ENCODE measurements around the gene TSKU. TPM values are rescaled to one million over a fixed set of nuclear protein-coding genes. Genes with fewer than 3 reads are reported as not detected.

The TSKU gene
- total RNA-seq, 2 donors from 2014 or later: not detected

- H3K4me1 Mint-ChIP-seq (ENCODE audit: low read depth in 2 of 2): no peaks in the 10 kb centered on the region
Measured at GRCh38 chr11:76745561-76746207, 37.5 kb upstream of the TSKU start.

DNA sequence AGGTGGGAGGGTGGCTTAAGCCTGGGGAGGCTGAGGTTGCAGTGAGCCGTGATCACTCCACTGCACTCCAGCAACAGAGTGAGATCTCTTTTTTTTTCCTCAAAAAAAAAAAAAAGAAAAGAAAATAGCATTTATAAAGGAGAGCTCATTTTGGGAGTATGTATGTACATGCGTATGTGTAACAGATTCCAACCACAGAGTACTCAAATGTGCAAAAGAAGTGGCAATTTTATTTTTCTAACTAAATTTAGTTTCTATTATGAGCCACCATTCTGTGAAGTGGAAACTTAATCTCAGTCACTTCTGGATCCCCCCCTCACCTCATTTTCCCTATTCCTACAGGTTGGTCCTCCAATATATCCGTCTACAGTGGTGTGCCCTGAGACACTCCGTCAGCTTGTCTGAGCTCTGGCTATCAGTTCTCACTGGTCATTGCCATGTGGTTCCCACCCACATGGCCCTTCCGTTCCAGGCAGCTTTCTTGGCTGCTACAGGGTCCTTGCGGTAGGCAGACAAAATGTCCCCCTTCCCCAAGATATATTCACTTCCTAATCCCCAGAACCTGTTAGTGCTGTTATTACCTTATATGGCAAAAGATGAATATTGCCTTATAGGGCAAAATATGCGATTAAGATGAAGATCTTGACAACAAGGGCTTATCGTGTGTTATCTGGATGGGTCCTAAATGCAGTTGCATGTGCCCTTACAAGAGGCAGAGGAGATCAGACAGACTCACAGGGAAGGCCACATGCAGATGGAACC lies 35.8 kb upstream of the TSKU start:
- Mint-ChIP-seq H3K4me3 (no peak overlapping the region), H3K27ac (no peak overlapping the region), H3K36me3 (no peaks in the 10 kb centered on the region), H3K27me3 (peaks cover 0 to 5% of the 10 kb centered on the region in 2 donors), H3K9me3 (no peaks in the 10 kb centered on the region), H3K4me1 (ENCODE audit: low read depth in 2 of 2) (no peaks in the 10 kb centered on the region)
- no peak for ATAC-seq
- no peak for DNase-seq (ENCODE audit: low spot score)

More at GRCh38 chr11:76745561-76746207, 37.5 kb upstream of the TSKU start:
- Mint-ChIP-seq H3K36me3 (no peaks in the 10 kb centered on the region), H3K4me3 (no peak overlapping the region), H3K27me3 (peaks cover 0 to 7% of the 10 kb centered on the region in 2 donors), H3K9me3 (no peaks in the 10 kb centered on the region), H3K27ac (no peak overlapping the region)
- DNase-seq (ENCODE audit: low spot score): no peak
- ATAC-seq: peak in 1 of 2 donors; percentile 58

DNA sequence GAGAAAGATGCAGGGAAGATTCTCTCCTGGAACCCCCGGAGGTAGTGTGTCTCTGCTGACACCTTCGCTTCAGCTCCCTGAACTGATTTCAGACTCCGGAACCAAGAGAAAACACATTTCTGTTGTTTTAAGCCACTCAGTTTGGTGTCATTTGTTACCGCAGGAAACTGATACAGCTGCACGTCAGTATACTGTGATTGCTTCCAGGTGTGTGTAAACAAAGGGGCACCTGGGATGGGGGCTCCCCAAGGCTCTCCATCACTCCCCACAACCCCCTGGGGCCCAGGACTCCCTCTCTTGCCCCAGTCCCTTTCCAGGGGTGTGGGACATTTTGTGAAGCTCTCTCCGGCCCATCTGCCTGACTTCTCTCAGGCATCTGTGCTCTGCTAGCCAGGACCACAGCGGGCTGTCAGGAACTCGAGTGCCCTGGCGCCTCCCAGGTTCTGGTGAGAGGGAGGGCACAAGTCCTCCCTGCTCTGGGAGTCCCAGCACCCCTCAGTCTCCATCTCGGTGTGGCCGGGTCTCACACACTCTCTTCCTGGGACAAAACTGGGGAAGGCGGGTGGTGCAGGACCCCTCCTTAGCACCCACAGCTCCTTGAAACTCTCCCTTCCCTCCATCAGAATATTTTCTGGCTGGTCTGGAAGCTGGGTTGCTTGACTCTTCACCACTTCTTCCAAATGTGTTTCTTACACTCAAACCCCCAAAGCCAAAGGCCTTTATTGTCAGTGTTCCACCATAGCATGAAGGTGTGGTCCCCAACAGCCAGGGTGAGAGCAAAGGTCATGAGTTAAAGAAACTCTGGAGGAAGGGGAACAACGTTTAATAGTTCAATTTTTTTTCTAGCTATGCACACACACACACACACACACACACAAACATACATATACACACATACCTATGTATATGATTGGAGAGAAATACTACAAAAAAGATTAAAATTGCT lies 35.0 kb upstream of the TSKU start:
- ATAC-seq: no peak
- Mint-ChIP-seq H3K36me3 (no peaks in the 10 kb centered on the region), H3K4me1 (ENCODE audit: low read depth in 2 of 2) (no peaks in the 10 kb centered on the region), H3K27me3 (peaks cover 0 to 7% of the 10 kb centered on the region in 2 donors), H3K27ac (no peak overlapping the region), H3K4me3 (no peak overlapping the region), H3K9me3 (no peaks in the 10 kb centered on the region)
- no peak for DNase-seq (ENCODE audit: low spot score)

DNA sequence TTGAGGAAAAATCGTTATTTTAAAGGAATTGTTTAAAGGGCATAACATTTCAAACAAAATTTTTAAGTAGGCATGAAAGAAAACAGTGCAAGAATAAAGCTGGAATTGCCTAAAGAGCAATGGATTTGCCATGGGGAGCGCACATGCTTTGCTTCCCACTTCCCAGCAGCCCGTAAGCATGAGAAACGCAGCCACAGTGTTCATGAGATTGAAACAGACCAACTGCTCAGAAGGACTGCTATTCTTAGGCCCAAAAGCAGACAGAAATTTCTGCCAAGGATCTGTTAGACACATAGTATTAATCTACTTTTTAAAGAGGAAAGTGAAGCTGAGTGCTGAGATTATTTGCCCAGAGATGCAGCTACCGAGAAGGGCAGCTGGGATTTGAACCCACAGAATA lies 34.2 kb upstream of the TSKU start:
- DNase-seq (ENCODE audit: low spot score) (no peak), ATAC-seq (no peak)
- H3K27ac Mint-ChIP-seq: no peak overlapping the region
- H3K9me3 Mint-ChIP-seq: no peaks in the 10 kb centered on the region
- peaks cover 0 to 7% of the 10 kb centered on the region in 2 donors for H3K27me3 Mint-ChIP-seq
- H3K36me3 Mint-ChIP-seq: no peaks in the 10 kb centered on the region
- H3K4me3 Mint-ChIP-seq: no peak overlapping the region
- no peaks in the 10 kb centered on the region for H3K4me1 Mint-ChIP-seq (ENCODE audit: low read depth in 2 of 2)

DNA sequence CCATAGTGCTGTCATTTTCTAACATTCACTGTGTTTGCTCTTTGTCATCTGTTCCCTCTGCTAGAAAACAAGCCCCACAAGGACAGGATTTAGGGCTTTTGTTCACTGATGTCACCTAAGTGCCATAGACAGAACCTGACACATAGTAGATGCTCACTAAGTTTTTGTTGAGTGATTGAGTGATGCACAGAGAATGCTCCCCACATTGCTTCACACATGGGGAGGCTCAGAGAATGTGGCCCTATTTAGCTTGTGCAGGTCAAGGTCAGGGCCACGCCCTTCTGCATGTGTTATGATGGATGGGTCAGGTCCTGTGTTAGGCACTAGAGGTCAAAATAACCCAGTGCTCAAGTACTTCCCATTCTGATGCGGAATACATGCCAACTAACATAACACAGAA lies 33.1 kb upstream of the TSKU start:
- no peak overlapping the region for H3K27ac Mint-ChIP-seq
- DNase-seq (ENCODE audit: low spot score): no peak
- H3K4me3 Mint-ChIP-seq: no peak overlapping the region
- H3K9me3 Mint-ChIP-seq: no peaks in the 10 kb centered on the region
- peaks cover 0 to 7% of the 10 kb centered on the region in 2 donors for H3K27me3 Mint-ChIP-seq
- no peaks in the 10 kb centered on the region for H3K4me1 Mint-ChIP-seq (ENCODE audit: low read depth in 2 of 2)
- ATAC-seq: no peak
- H3K36me3 Mint-ChIP-seq: no peaks in the 10 kb centered on the region

DNA sequence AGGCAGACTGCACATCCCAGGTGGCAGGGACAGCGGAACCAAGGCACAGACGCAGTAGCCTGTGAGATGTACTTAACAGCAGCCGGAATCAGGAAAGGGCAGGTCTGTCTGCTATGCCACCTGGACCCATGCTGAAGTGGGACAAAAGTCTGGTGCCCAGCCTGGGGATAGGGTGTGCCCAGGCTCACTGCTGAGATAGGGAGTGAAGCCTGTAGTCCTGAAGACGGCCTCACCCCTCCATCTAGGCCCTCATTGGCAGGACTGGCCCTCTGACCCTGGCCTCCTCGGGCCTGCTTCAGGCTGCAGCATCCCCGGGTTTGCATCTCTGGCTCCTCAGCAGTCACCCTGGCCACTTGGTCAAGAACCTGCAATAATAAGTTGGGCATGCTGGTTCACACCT lies 32.4 kb upstream of the TSKU start:
- ATAC-seq: no peak
- DNase-seq (ENCODE audit: low spot score): no peak
- Mint-ChIP-seq H3K4me1 (ENCODE audit: low read depth in 2 of 2) (no peaks in the 10 kb centered on the region), H3K4me3 (no peak overlapping the region), H3K9me3 (no peaks in the 10 kb centered on the region), H3K36me3 (no peaks in the 10 kb centered on the region), H3K27me3 (peaks cover 0 to 7% of the 10 kb centered on the region in 2 donors), H3K27ac (no peak overlapping the region)

DNA sequence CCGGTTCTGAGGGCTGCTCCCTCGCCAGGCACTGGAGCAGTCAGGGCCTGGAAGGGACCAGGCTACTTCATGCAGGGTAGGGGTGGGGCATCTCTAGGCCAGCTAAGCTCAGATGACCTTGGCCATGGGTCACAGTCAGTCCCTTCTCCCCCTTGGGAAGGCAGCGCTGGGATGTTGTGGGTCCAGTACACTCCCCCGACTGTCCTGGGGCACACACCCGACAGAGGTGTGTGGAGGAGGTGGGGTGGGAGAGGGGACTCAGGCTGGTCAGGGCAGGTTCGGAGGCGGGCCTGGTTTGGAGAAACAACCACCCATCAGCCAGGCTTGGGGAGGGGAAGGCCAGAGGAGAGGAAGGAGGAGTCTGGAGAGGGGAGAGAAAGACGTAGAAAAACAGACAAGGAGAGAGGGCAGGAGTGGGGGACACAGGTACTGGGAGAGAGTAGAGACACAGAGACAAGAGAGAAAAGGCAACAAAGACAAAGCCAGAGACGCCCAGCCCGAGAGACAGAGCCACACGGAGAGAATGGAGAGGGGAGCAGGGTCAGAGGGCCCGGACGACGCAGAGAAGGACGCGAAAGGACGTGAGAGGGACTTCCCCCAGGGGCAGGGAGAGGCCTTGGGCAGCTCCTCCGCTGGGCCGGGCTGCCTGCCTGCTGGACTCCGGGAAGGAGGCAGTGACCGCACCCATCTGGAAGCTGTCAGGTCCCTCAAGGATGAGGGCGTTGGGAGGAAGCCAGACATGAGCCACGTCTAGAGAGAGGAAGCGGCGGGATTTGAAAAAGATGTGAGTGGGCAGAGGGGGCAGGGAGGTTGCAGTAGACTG lies 30.6 kb upstream of the TSKU start:
- ATAC-seq (peak in 1 of 2 donors; percentile 26), DNase-seq (ENCODE audit: low spot score) (no peak)
- H3K4me1 Mint-ChIP-seq (ENCODE audit: low read depth in 2 of 2): no peaks in the 10 kb centered on the region
- H3K36me3 Mint-ChIP-seq: no peaks in the 10 kb centered on the region
- peaks cover 8 to 11% of the 10 kb centered on the region in 2 donors for H3K27me3 Mint-ChIP-seq
- H3K4me3 Mint-ChIP-seq: no peak overlapping the region
- H3K27ac Mint-ChIP-seq: no peak overlapping the region
- no peaks in the 10 kb centered on the region for H3K9me3 Mint-ChIP-seq

- Mint-ChIP-seq H3K9me3 (no peaks in the 10 kb centered on the region), H3K27me3 (peaks cover 8 to 13% of the 10 kb centered on the region in 2 donors), H3K4me1 (ENCODE audit: low read depth in 2 of 2) (no peaks in the 10 kb centered on the region), H3K27ac (no peak overlapping the region), H3K4me3 (no peak overlapping the region), H3K36me3 (no peaks in the 10 kb centered on the region)
- DNase-seq (ENCODE audit: low spot score) (peak; percentile 23), ATAC-seq (no peak)
Measured at GRCh38 chr11:76753449-76753848, 29.7 kb upstream of the TSKU start.

GRCh38 chr11:76753950-76754349 lies 29.2 kb upstream of the TSKU start:
- Mint-ChIP-seq H3K27ac (no peak overlapping the region), H3K4me1 (ENCODE audit: low read depth in 2 of 2) (no peaks in the 10 kb centered on the region), H3K27me3 (peaks cover 11 to 13% of the 10 kb centered on the region in 2 donors), H3K4me3 (no peak overlapping the region), H3K9me3 (no peaks in the 10 kb centered on the region), H3K36me3 (no peaks in the 10 kb centered on the region)
- peak; percentile 38 for DNase-seq (ENCODE audit: low spot score)
- ATAC-seq: no peak

- Mint-ChIP-seq H3K4me3 (no peak overlapping the region), H3K36me3 (no peaks in the 10 kb centered on the region), H3K4me1 (ENCODE audit: low read depth in 2 of 2) (no peaks in the 10 kb centered on the region), H3K27ac (no peak overlapping the region), H3K27me3 (peaks cover 11 to 13% of the 10 kb centered on the region in 2 donors), H3K9me3 (no peaks in the 10 kb centered on the region)
- ATAC-seq: no peak
- DNase-seq (ENCODE audit: low spot score): peak; percentile 28
Measured at GRCh38 chr11:76756341-76756741, 26.8 kb upstream of the TSKU start.

GRCh38 chr11:76758311-76758710 lies 24.8 kb upstream of the TSKU start:
- Mint-ChIP-seq H3K4me1 (ENCODE audit: low read depth in 2 of 2) (no peaks in the 10 kb centered on the region), H3K36me3 (no peaks in the 10 kb centered on the region), H3K9me3 (no peaks in the 10 kb centered on the region), H3K27ac (no peak overlapping the region), H3K27me3 (peaks cover 8 to 13% of the 10 kb centered on the region in 2 donors), H3K4me3 (no peak overlapping the region)
- ATAC-seq: no peak
- peak; percentile 44 for DNase-seq (ENCODE audit: low spot score)

DNA sequence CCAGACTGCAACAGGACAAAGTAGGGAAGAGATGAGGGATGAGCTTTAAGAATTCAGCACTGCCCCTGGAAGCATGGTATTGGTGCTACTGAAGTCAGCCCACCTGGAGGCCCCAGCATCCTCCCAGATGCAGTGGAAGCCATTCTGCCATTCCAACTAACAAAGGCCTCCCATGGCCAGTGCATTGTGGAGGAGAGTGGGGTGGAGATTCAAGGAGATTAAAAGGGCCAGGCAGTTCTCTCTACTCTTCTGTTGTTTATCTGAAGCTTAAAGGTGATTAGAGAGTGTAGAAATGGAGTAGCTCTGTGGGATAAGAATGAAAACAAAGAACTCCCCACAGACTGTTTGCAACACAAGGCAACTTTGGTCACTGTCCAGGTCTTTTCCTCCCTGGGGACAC lies 24.1 kb upstream of the TSKU start:
- no peak overlapping the region for H3K27ac Mint-ChIP-seq

GRCh38 chr11:76759517-76759916 lies 23.6 kb upstream of the TSKU start:
- peaks cover 11 to 13% of the 10 kb centered on the region in 2 donors for H3K27me3 Mint-ChIP-seq

More for the DNA sequence above, 24.1 kb upstream of the TSKU start:
- Mint-ChIP-seq H3K27me3 (peaks cover 8 to 13% of the 10 kb centered on the region in 2 donors), H3K9me3 (no peaks in the 10 kb centered on the region), H3K4me3 (no peak overlapping the region), H3K4me1 (ENCODE audit: low read depth in 2 of 2) (no peaks in the 10 kb centered on the region), H3K36me3 (no peaks in the 10 kb centered on the region)
- no peak for ATAC-seq
- peak; percentile 6 for DNase-seq (ENCODE audit: low spot score)

More at GRCh38 chr11:76759517-76759916, 23.6 kb upstream of the TSKU start:
- no peaks in the 10 kb centered on the region for H3K9me3 Mint-ChIP-seq
- no peak overlapping the region for H3K4me3 Mint-ChIP-seq
- no peaks in the 10 kb centered on the region for H3K36me3 Mint-ChIP-seq
- DNase-seq (ENCODE audit: low spot score) (peak; percentile 12), ATAC-seq (no peak)
- H3K4me1 Mint-ChIP-seq (ENCODE audit: low read depth in 2 of 2): no peaks in the 10 kb centered on the region
- H3K27ac Mint-ChIP-seq: no peak overlapping the region

Data from natural killer cell treated with Interleukin-12 subunit alpha and Interleukin-12 subunit beta and Interleukin-15 and Interleukin-18, amount 100 ng/mL, for 72 hours (primary cell).